ENCODE results near the gene HDAC9.
A peak's percentile ranks its signal among the peaks of the same experiment; 100 is the strongest.

The HDAC9 gene

GRCh38 chr7:18607025-18607424 is 111.5 kb downstream of the HDAC9 start:
- DNase-seq: no peak

GRCh38 chr7:18610331-18610948 is 114.9 kb downstream of the HDAC9 start:
- DNase-seq: no peak

- no peak for DNase-seq
Measured at GRCh38 chr7:18614841-18615240, 119.3 kb downstream of the HDAC9 start.

- no peak for DNase-seq
Measured at GRCh38 chr7:18619311-18619710, 123.8 kb downstream of the HDAC9 start.

GRCh38 chr7:18623389-18623788 is 127.8 kb downstream of the HDAC9 start:
- DNase-seq: no peak

GRCh38 chr7:18624459-18624858 is 128.9 kb downstream of the HDAC9 start:
- no peak for DNase-seq

- no peak for DNase-seq
Measured at GRCh38 chr7:18626086-18626485, 130.5 kb downstream of the HDAC9 start.

- DNase-seq: no peak
Measured at GRCh38 chr7:18626717-18627116, 131.2 kb downstream of the HDAC9 start.

- no peak for DNase-seq
Measured at GRCh38 chr7:18637516-18637915, 142.0 kb downstream of the HDAC9 start.

GRCh38 chr7:18638594-18639452 is 143.3 kb downstream of the HDAC9 start:
- DNase-seq: no peak

- no peak for DNase-seq
Measured at GRCh38 chr7:18639711-18640110, 144.2 kb downstream of the HDAC9 start.

- no peak for DNase-seq
Measured at GRCh38 chr7:18644981-18645380, 149.4 kb downstream of the HDAC9 start.

- DNase-seq: no peak
Measured at GRCh38 chr7:18647582-18647981, 152.0 kb downstream of the HDAC9 start.

- DNase-seq: no peak
Measured at GRCh38 chr7:18648849-18649758, 153.6 kb downstream of the HDAC9 start.

GRCh38 chr7:18653381-18654155 is 158.0 kb downstream of the HDAC9 start:
- DNase-seq: no peak

GRCh38 chr7:18654709-18655108 is 159.2 kb downstream of the HDAC9 start:
- no peak for DNase-seq

GRCh38 chr7:18655506-18655905 is 160.0 kb downstream of the HDAC9 start:
- no peak for DNase-seq

- no peak for DNase-seq
Measured at GRCh38 chr7:18655912-18656311, 160.4 kb downstream of the HDAC9 start.

GRCh38 chr7:18656362-18656761 is 160.8 kb downstream of the HDAC9 start:
- DNase-seq: no peak

GRCh38 chr7:18659746-18660145 is 164.2 kb downstream of the HDAC9 start:
- no peak for DNase-seq

GRCh38 chr7:18663321-18663720 is 167.8 kb downstream of the HDAC9 start:
- no peak for DNase-seq

GRCh38 chr7:18666107-18666728 is 170.7 kb downstream of the HDAC9 start:
- peak; percentile 56 for DNase-seq

Measured in activated naive CD4-positive, alpha-beta T cell treated with Interleukin-2 at 50 U/mL for 16 hours (primary cell).